IMR-90 (cell line): ENCODE results near the gene APOC4. TPM values are rescaled to one million over a fixed set of nuclear protein-coding genes. Genes with fewer than 3 reads are reported as not detected.

Experiments
- ATAC-seq: fragments of 200-7000 bp; cut with Tn5 transposase; 2 replicates; pipeline ENCODE4 v1.9.1; 2020; ENCODE audit warnings: low read depth, mild to moderate bottlenecking, moderate library complexity
- BruUV-seq: library from RNA; stranded (reverse); fragments of 400-500 nt; replicated peaks from 2 replicates; lab custom pipeline; 2021; lab: Mats Ljungman, UMichigan
- CTCF ChIA-PET: fragments of 300-600 bp; formaldehyde crosslinking; extraction: SDS; loops from one replicate; lab custom pipeline; 2021; ENCODE audit warnings: antibody characterized with exemption; lab: Yijun Ruan, JAX
- POLR2A ChIA-PET: fragments of 300-600 bp; sonication (Branson Sonifier 250); formaldehyde crosslinking; loops from one replicate; lab custom pipeline; 2022; ENCODE audit warnings: antibody characterized with exemption; ENCODE audit not compliant: unreplicated experiment; lab: Charles Lee
- DNase-seq: peaks from one replicate; pipeline ENCODE4 v3.0.0; 2013
- H2AFZ ChIP-seq: replicated peaks from 2 replicates; pipeline ENCODE3; 2013; ENCODE audit warnings: low read length, mild to moderate bottlenecking; ENCODE audit not compliant: poor library complexity
- H2AK5ac ChIP-seq: 2 replicates; pipeline ENCODE4 v1.6.1; 2013; ENCODE audit warnings: low read depth, low read length, inconsistent platforms
- H2AK9ac ChIP-seq: replicated peaks from 2 replicates; pipeline ENCODE3; 2013; ENCODE audit warnings: mild to moderate bottlenecking, low read depth, low read length, moderate library complexity; ENCODE audit not compliant: poor library complexity
- H2BK120ac ChIP-seq: 2 replicates; pipeline ENCODE4 v1.6.1; 2013; ENCODE audit warnings: low read depth, low read length, inconsistent platforms
- H2BK15ac ChIP-seq: 3 replicates; pipeline ENCODE4 v1.6.1; 2013; ENCODE audit warnings: low read depth, low read length, inconsistent platforms
- H2BK20ac ChIP-seq: 2 replicates; pipeline ENCODE4 v1.6.1; 2013; ENCODE audit warnings: low read depth, mild to moderate bottlenecking, inconsistent platforms, low read length, moderate library complexity
- H2BK5ac ChIP-seq: 2 replicates; pipeline ENCODE4 v1.6.1; 2013; ENCODE audit warnings: mild to moderate bottlenecking, low read depth, low read length, inconsistent platforms; ENCODE audit not compliant: poor library complexity, severe bottlenecking
- H3K14ac ChIP-seq: replicated peaks from 2 replicates; pipeline ENCODE4 v1.6.1; 2013; ENCODE audit warnings: low read depth, low read length, inconsistent platforms
- H3K18ac ChIP-seq: 2 replicates; pipeline ENCODE4 v1.6.1; 2013; ENCODE audit warnings: low read depth, low read length, control low read depth
- H3K23ac ChIP-seq: 2 replicates; pipeline ENCODE4 v1.6.1; 2013; ENCODE audit warnings: low read depth, low read length, inconsistent platforms
- H3K27ac ChIP-seq: 2 replicates; pipeline ENCODE4 v1.5.1; 2013; ENCODE audit warnings: mild to moderate bottlenecking, control low read depth, low read length; ENCODE audit not compliant: insufficient read depth
- H3K27me3 ChIP-seq: 2 replicates; pipeline ENCODE4 v1.6.1; 2013; ENCODE audit warnings: low read length; ENCODE audit not compliant: control insufficient read depth, insufficient read depth
- H3K36me3 ChIP-seq: 2 replicates; pipeline ENCODE4 v1.6.1; 2013; ENCODE audit warnings: low read length, mixed read lengths; ENCODE audit not compliant: control insufficient read depth, insufficient read depth
- H3K4ac ChIP-seq: 2 replicates; pipeline ENCODE4 v1.6.1; 2013; ENCODE audit warnings: low read depth, low read length, inconsistent platforms
- H3K4me1 ChIP-seq: 2 replicates; pipeline ENCODE4 v1.6.1; 2013; ENCODE audit warnings: low read length, mixed read lengths; ENCODE audit not compliant: control insufficient read depth, insufficient read depth
- H3K4me2 ChIP-seq: 2 replicates; pipeline ENCODE4 v1.6.1; 2013; ENCODE audit warnings: low read depth, mild to moderate bottlenecking, control low read depth, low read length, moderate library complexity
- H3K4me3 ChIP-seq: 2 replicates; pipeline ENCODE4 v1.5.1; 2013; ENCODE audit warnings: low read depth, mild to moderate bottlenecking, control low read depth, low read length, moderate library complexity; ENCODE audit not compliant: insufficient read depth
- H3K56ac ChIP-seq: 2 replicates; pipeline ENCODE4 v1.6.1; 2013; ENCODE audit warnings: low read length, inconsistent platforms; ENCODE audit not compliant: insufficient read depth; ENCODE audit errors: extremely low read depth
- H3K79me1 ChIP-seq, 2 experiments: 2 replicates each; pipeline ENCODE4 v1.6.1; 2013; ENCODE audit warnings: low read length in 2 of 2, inconsistent platforms in 1 of 2, low read depth in 1 of 2
- H3K9ac ChIP-seq: 2 replicates; pipeline ENCODE4 v1.6.1; 2013; ENCODE audit warnings: low read depth, low read length, control low read depth
- H3K9me1 ChIP-seq: 2 replicates; pipeline ENCODE4 v1.6.1; 2013; ENCODE audit warnings: low read length, inconsistent platforms; ENCODE audit not compliant: insufficient read depth
- H3K9me3 ChIP-seq: 2 replicates; pipeline ENCODE4 v1.6.1; 2013; ENCODE audit warnings: low read length; ENCODE audit not compliant: control insufficient read depth, insufficient read depth
- H4K20me1 ChIP-seq: 2 replicates; pipeline ENCODE4 v1.6.1; 2013; ENCODE audit warnings: low read length, inconsistent platforms; ENCODE audit not compliant: insufficient read depth
- H4K5ac ChIP-seq: 2 replicates; pipeline ENCODE4 v1.6.1; 2013; ENCODE audit warnings: mild to moderate bottlenecking, low read depth, low read length, control low read depth
- H4K8ac ChIP-seq, 2 experiments: 2 replicates each; pipeline ENCODE4 v1.6.1; 2013; ENCODE audit warnings: low read depth in 2 of 2, low read length in 2 of 2, control low read depth in 1 of 2, inconsistent platforms in 1 of 2
- H4K91ac ChIP-seq: 2 replicates; pipeline ENCODE4 v1.6.1; 2013; ENCODE audit warnings: low read depth, low read length, inconsistent platforms; ENCODE audit not compliant: insufficient read depth
- BHLHE40 ChIP-seq: fragments of 150-350 bp; IDR thresholded peaks from 2 replicates; pipeline ENCODE4 v1.6.1; 2016; ENCODE audit warnings: mild to moderate bottlenecking, low read depth, low read length
- CEBPB ChIP-seq: IDR thresholded peaks from 2 replicates; pipeline ENCODE4 v1.6.1; 2012; ENCODE audit warnings: low read depth, low read length, improper control_type of control experiment
- CHD1 ChIP-seq: IDR thresholded peaks from 2 replicates; pipeline ENCODE4 v1.6.1; 2012; ENCODE audit warnings: low read depth, low read length, improper control_type of control experiment
- CTCF ChIP-seq: conservative IDR thresholded peaks from 2 replicates; pipeline ENCODE4 v1.5.1; 2012; ENCODE audit warnings: mild to moderate bottlenecking, low read depth, low read length, improper control_type of control experiment
- FOS ChIP-seq: fragments of 150-350 bp; IDR thresholded peaks from 2 replicates; pipeline ENCODE4 v1.6.1; 2016; ENCODE audit warnings: low read depth, low read length
- MAFK ChIP-seq: IDR thresholded peaks from 2 replicates; pipeline ENCODE4 v1.6.1; 2012; ENCODE audit warnings: low read depth, low read length, improper control_type of control experiment
- MAZ ChIP-seq: IDR thresholded peaks from 2 replicates; pipeline ENCODE4 v1.6.1; 2012; ENCODE audit warnings: low read depth, mild to moderate bottlenecking, low read length, improper control_type of control experiment, moderate library complexity, borderline replicate concordance
- MXI1 ChIP-seq: IDR thresholded peaks from 2 replicates; pipeline ENCODE4 v1.6.1; 2012; ENCODE audit warnings: low read depth, mild to moderate bottlenecking, low read length, moderate library complexity, borderline replicate concordance
- NFE2L2 ChIP-seq: fragments of 150-350 bp; IDR thresholded peaks from 2 replicates; pipeline ENCODE4 v1.6.1; 2016; ENCODE audit warnings: low read depth, mild to moderate bottlenecking, low read length
- POLR2A ChIP-seq: IDR thresholded peaks from 2 replicates; pipeline ENCODE4 v1.6.1; 2012; ENCODE audit warnings: mild to moderate bottlenecking, low read depth, low read length
- RAD21 ChIP-seq: IDR thresholded peaks from 2 replicates; pipeline ENCODE4 v1.6.1; 2012; ENCODE audit warnings: low read length, improper control_type of control experiment
- RCOR1 ChIP-seq: IDR thresholded peaks from 2 replicates; pipeline ENCODE4 v1.6.1; 2012; ENCODE audit warnings: mild to moderate bottlenecking, low read length, improper control_type of control experiment; ENCODE audit not compliant: insufficient replicate concordance
- RFX5 ChIP-seq: IDR thresholded peaks from 2 replicates; pipeline ENCODE4 v1.8.0; 2012; ENCODE audit warnings: low read depth, mild to moderate bottlenecking, low read length, moderate library complexity
- SMC3 ChIP-seq: fragments of 150-350 bp; IDR thresholded peaks from 2 replicates; pipeline ENCODE4 v1.6.1; 2016; ENCODE audit warnings: low read depth, mild to moderate bottlenecking, antibody characterized with exemption, low read length, moderate library complexity
- USF2 ChIP-seq: fragments of 150-350 bp; IDR thresholded peaks from 2 replicates; pipeline ENCODE4 v1.6.1; 2017; ENCODE audit warnings: mild to moderate bottlenecking, antibody characterized with exemption, low read length, low read depth
- WGBS, 2 experiments: methylation state at CpG; one replicate each; pipeline versions ENCODE4 v1.1.5 to v1.1.7; 2013; ENCODE audit warnings: missing lambda C conversion rate in 2 of 2; ENCODE audit not compliant: insufficient read length in 1 of 2; ENCODE audit errors: extremely low coverage in 2 of 2; 5-methylcytosine and 5-hydroxymethylcytosine counted together
- dilution Hi-C: fragments of 300-500 bp; cut with HindIII; formaldehyde crosslinking; loops from one replicate; pipeline ENCODE4 v1.14.3; 2018; ENCODE audit warnings: low sequenced_read_pairs; ENCODE audit not compliant: unreplicated experiment
- in situ Hi-C: fragments of 300-500 bp; cut with MboI; formaldehyde crosslinking; loops from 3 replicates; pipeline ENCODE4 v1.14.3; 2019; ENCODE audit warnings: low sequenced_read_pairs, inconsistent platforms, mixed read lengths
- intact Hi-C: fragments of 100-400 bp; cut with micrococcal nuclease; formaldehyde crosslinking; loops from 2 replicates; pipeline ENCODE4 v1.10.0; 2022
- polyA plus RNA-seq, 3 experiments: library from polyadenylated mRNA; depleted of rRNA; stranded (reverse); fragments of >200 nt; gene quantifications; 2 replicates each; pipeline ENCODE4 v1.2.3, GENCODE V29; 2012; ENCODE audit warnings: low replicate concordance in 1 of 3
- total RNA-seq: library from RNA; depleted of rRNA; stranded (reverse); fragments of >200 nt; gene quantifications from 2 replicates; pipeline ENCODE4 v1.2.3, GENCODE V29; 2012
- TF ChIP-seq, protein P1 (sequence below): fragments of 150-350 bp; IDR thresholded peaks from 2 replicates; pipeline ENCODE4 v1.6.1; 2016; ENCODE audit warnings: low read depth, mild to moderate bottlenecking, low read length, moderate library complexity, borderline replicate concordance

The APOC4 gene
- total and polyA plus RNA-seq, 2 of the 4 experiments (the other 2 are of a cell fraction) = not detected

- DNase-seq = no peak
- Histone ChIP-seq H3K23ac (no peak overlapping the region), H3K36me3 (no peaks in the 10 kb centered on the region), H4K5ac (no peak overlapping the region), H2AK9ac (no peak overlapping the region), H3K27me3 (peaks cover 8% of the 10 kb centered on the region), H2BK5ac (no peak overlapping the region), H3K18ac (no peak overlapping the region), H3K9me3 (no peaks in the 10 kb centered on the region), H3K79me1 (no peaks in the 10 kb centered on the region; a peak in 1 of 4 replicates), H3K4me3 (no peak overlapping the region), H3K4me2 (no peak overlapping the region), H2BK20ac (no peak overlapping the region), H3K14ac (no peak overlapping the region), H2BK15ac (no peak overlapping the region), H2AK5ac (no peak overlapping the region), H4K91ac (no peak overlapping the region), H3K4me1 (peaks cover 14% of the 10 kb centered on the region), H3K56ac (no peak overlapping the region), H3K9ac (no peak overlapping the region), H4K8ac (no peak overlapping the region), H2AFZ (no peak overlapping the region), H3K4ac (no peak overlapping the region), H3K9me1 (no peaks in the 10 kb centered on the region), H3K27ac (no peak overlapping the region), H4K20me1 (0 out of 2 replicates have a peak, but pooled peaks cover 2% of the 10 kb centered on the region), H2BK120ac (no peak overlapping the region)
- in situ Hi-C loops = no loop called here
- 96% methylated on average over 23 of the region's 44 CpGs; no CpG with 5 or more reads in 1 of the 2 experiments for WGBS, 2 experiments
- dilution Hi-C loops = no loop called here
- TF ChIP-seq POLR2A (no peak), FOS (no peak), RCOR1 (no peak), RAD21 (no peak), CEBPB (no peak), SMC3 (no peak), USF2 (no peak), BHLHE40 (no peak), NFE2L2 (no peak), CHD1 (no peak), MXI1 (no peak), CTCF (no peak), RFX5 (no peak), MAFK (no peak), MAZ (no peak)
- TF ChIP-seq, protein P1, sequence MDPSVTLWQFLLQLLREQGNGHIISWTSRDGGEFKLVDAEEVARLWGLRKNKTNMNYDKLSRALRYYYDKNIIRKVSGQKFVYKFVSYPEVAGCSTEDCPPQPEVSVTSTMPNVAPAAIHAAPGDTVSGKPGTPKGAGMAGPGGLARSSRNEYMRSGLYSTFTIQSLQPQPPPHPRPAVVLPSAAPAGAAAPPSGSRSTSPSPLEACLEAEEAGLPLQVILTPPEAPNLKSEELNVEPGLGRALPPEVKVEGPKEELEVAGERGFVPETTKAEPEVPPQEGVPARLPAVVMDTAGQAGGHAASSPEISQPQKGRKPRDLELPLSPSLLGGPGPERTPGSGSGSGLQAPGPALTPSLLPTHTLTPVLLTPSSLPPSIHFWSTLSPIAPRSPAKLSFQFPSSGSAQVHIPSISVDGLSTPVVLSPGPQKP = no peak
- intact Hi-C loops = no loop called here
- ChIA-PET POLR2A (no interaction called here), CTCF (interaction anchor here (1.2 kb wide), 1 partner anchor 151 kb away, joined by 3 read pairs; no protein-coding TSS in a partner anchor)
- no TSS peak for BruUV-seq
- no peak for ATAC-seq
Measured at GRCh38 chr19:44908836-44909261, 33.2 kb upstream of the APOC4 start.
